GM12872 (cell line): ENCODE measurements around the gene SRC.

Source experiments
- CTCF ChIP-seq: IDR thresholded peaks from 3 replicates; pipeline ENCODE4 v1.5.1; 2011; ENCODE audit warnings: low read depth, mild to moderate bottlenecking, low read length, moderate library complexity; ENCODE audit not compliant: insufficient read depth

SRC gene

GRCh38 chr20:37401930-37402675 lies 56.2 kb downstream of the SRC start:
- no peak for TF ChIP-seq CTCF

- no peak for TF ChIP-seq CTCF
Observed at GRCh38 chr20:37403107-37404033, 57.4 kb downstream of the SRC start.

GRCh38 chr20:37404461-37404890 lies 58.5 kb downstream of the SRC start:
- no peak for TF ChIP-seq CTCF

GRCh38 chr20:37405351-37405897 lies 59.5 kb downstream of the SRC start:
- no peak for TF ChIP-seq CTCF

GRCh38 chr20:37406010-37406998 lies 60.4 kb downstream of the SRC start:
- TF ChIP-seq CTCF = no peak

- TF ChIP-seq CTCF = no peak
Observed at GRCh38 chr20:37407019-37407566, 61.2 kb downstream of the SRC start.
